Glutamatergic neuron (in vitro differentiated cells): ENCODE data around the gene B4GALNT4. TPM values are rescaled to one million over a fixed set of nuclear protein-coding genes. Genes with fewer than 3 reads are reported as not detected.

Experiments used
- DNase-seq: peaks from one replicate; pipeline ENCODE4 v3.0.0; 2022
- H3K27ac Mint-ChIP-seq: one replicate; pipeline ENCODE4 v1.8.0; 2020; ENCODE audit warnings: mild to moderate bottlenecking, mixed read lengths, inconsistent platforms; ENCODE audit not compliant: unreplicated experiment
- H3K27me3 Mint-ChIP-seq: one replicate; pipeline ENCODE4 v1.8.0; 2020; ENCODE audit warnings: mild to moderate bottlenecking, moderate library complexity, mixed read lengths, inconsistent platforms; ENCODE audit not compliant: unreplicated experiment
- H3K36me3 Mint-ChIP-seq: one replicate; pipeline ENCODE4 v1.8.0; 2020; ENCODE audit warnings: mild to moderate bottlenecking, mixed read lengths, inconsistent platforms; ENCODE audit not compliant: unreplicated experiment
- H3K4me1 Mint-ChIP-seq: one replicate; pipeline ENCODE4 v1.8.0; 2020; ENCODE audit warnings: mild to moderate bottlenecking, low read depth, mixed read lengths, inconsistent platforms; ENCODE audit not compliant: unreplicated experiment
- H3K4me3 Mint-ChIP-seq: one replicate; pipeline ENCODE4 v1.8.0; 2020; ENCODE audit warnings: mild to moderate bottlenecking, mixed read lengths, inconsistent platforms; ENCODE audit not compliant: unreplicated experiment
- H3K9me3 Mint-ChIP-seq: one replicate; pipeline ENCODE4 v1.8.0; 2020; ENCODE audit warnings: mild to moderate bottlenecking, moderate library complexity, mixed read lengths, inconsistent platforms; ENCODE audit not compliant: unreplicated experiment
- total RNA-seq: library from RNA; stranded (reverse); fragmentation: NEBNext Ultra II Directional; extraction: Animal tissue kit (Norgen Biotek cat#: 25700); gene quantifications from one replicate; pipeline ENCODE4 v1.2.1, GENCODE V29; 2021; ENCODE audit not compliant: unreplicated experiment
- TF ChIP-seq, protein P1 (sequence below): fragments of 200-600 bp; sonication (generic); IDR thresholded peaks from one replicate; pipeline ENCODE4 v1.5.0; 2021; ENCODE audit not compliant: partially characterized antibody, unreplicated experiment

The B4GALNT4 gene
- total RNA-seq, 1 donor from 2014 or later = 418 TPM

DNA sequence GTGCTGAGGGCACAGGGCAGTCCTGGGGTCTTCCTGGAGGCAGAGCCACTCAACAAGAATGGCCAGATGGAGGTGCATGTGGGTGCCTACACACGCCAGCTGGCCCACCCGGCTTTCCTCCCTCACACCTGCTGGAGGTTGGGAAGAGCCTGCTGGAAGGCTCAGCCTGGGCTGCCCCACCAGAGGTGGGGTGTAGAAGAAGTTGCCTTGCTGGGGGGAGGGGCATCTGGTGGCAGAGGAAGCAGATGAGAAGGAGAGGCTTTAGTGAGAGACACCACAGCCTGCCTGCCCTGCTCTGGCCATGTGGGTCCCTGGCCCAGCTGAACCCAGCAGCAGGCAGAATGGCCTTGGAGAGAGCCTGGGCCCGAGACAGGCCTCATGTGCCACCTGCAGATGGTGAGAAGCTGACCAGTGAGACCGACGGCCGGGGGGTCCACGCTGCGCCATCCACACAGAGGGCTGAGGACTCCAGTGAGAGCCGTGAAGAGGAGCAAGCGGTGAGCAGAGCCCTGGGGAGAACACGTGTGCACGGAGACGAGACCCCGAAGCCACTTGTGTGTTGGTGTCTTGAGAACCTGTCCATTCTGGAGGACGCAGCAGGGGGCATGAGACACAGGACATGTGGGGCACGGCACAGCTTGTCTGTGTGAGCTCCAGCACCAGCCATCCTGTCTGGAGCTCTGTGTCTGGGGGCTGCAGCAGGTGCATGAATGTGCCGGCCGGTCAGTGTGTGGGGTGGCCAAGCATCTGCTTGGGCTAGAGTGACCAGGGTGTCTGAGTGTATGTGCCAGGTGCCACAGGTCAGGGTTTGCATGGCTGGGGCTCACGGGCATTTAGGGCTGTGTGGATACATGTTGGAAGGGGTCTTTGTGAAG, 2.7 kb downstream of the B4GALNT4 start:
- H3K27me3 Mint-ChIP-seq = peaks cover 32% of the 10 kb centered on the region
- peak; percentile 35 for DNase-seq
- peak overlapping the region; percentile 84 for H3K4me3 Mint-ChIP-seq
- peaks cover 12% of the 10 kb centered on the region for H3K4me1 Mint-ChIP-seq
- TF ChIP-seq, protein P1, sequence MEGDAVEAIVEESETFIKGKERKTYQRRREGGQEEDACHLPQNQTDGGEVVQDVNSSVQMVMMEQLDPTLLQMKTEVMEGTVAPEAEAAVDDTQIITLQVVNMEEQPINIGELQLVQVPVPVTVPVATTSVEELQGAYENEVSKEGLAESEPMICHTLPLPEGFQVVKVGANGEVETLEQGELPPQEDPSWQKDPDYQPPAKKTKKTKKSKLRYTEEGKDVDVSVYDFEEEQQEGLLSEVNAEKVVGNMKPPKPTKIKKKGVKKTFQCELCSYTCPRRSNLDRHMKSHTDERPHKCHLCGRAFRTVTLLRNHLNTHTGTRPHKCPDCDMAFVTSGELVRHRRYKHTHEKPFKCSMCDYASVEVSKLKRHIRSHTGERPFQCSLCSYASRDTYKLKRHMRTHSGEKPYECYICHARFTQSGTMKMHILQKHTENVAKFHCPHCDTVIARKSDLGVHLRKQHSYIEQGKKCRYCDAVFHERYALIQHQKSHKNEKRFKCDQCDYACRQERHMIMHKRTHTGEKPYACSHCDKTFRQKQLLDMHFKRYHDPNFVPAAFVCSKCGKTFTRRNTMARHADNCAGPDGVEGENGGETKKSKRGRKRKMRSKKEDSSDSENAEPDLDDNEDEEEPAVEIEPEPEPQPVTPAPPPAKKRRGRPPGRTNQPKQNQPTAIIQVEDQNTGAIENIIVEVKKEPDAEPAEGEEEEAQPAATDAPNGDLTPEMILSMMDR = no peak
- no peaks in the 10 kb centered on the region for H3K36me3 Mint-ChIP-seq
- H3K27ac Mint-ChIP-seq = peak overlapping the region; percentile 88
- H3K9me3 Mint-ChIP-seq = peaks cover 23% of the 10 kb centered on the region

DNA sequence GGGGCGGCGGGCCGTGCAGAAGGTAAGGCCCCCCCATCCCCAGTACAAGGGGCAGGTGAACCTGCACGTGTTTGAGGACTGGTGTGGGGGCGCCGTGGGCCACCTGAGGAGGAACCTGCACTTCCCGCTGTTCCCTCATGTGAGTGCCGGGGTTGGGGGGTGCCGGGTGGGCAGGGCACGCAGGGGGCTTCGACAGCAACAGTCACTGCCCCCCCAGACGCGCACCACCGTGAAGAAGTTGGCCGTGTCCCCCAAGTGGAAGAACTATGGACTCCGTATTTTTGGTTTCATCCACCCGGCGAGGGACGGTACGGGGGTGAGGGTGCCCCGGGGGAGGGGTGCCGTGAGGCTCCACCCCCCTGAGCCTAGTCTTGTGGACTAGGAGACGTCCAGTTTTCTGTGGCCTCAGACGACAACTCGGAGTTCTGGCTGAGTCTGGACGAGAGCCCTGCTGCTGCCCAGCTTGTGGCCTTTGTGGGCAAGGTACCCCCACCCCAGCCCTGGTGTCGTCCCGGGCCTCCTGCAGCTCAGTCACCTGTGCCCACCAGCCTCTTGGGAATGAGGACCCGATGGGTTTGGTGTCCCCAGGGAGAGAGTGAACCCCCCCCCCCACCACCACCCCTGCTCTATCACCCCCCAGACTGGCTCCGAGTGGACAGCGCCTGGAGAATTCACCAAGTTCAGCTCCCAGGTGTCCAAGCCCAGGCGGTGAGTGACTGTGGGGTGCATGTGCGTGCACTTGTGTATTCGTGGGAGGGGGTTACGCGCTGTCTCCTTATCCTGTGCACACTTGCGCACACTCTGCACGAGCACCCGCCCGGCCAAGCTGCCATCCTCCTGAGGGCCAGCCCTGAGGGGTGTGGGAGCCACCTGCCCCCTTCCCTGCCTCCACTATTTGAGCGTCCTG, 3.8 kb downstream of the B4GALNT4 start:
- TF ChIP-seq, protein P1 = no peak
- DNase-seq = no peak
- Mint-ChIP-seq H3K4me1 (peaks cover 9% of the 10 kb centered on the region), H3K36me3 (peaks cover 4% of the 10 kb centered on the region), H3K4me3 (no peak overlapping the region), H3K27ac (no peak overlapping the region), H3K9me3 (peaks cover 19% of the 10 kb centered on the region), H3K27me3 (peaks cover 26% of the 10 kb centered on the region)

DNA sequence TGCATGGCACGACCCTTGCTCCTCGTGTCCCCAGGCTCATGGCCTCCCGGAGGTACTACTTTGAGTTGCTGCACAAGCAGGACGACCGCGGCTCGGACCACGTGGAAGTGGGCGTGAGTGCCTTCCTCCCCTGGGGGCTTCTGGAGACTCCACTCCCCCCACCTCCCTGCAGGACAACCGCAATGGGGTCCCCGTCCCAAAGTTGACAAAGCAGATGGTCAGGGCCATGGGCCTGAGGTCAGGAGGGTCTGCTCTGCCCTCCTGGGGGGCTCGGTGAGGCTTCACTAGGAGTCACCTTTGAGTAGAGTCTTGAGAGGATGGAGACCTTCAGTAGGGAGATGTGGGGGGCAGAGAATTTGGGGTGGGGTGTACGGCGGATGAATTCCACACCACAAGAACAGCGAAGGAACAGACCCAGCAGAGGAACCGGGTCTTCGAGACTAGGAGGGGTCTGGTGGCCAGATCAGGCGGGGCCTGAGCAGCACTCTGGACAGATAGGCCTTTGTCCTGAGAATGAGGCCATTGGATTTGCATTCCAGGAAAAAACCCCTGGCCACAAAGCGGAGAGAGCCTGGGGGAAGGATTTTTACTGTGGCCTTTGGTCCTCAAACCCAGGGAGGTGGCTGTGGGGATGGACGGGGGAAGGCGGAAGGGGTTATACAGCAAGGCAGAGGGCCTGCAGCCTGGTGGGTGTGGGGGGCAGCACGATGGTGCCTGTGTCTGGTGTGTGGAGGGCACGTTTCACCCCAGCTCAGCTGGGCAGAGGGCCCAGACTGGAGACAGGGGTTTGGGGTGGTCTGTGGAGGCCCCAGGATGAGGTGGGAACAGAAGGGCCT, 4.6 kb downstream of the B4GALNT4 start:
- peaks cover 13% of the 10 kb centered on the region for H3K36me3 Mint-ChIP-seq
- DNase-seq = peak; percentile 9
- TF ChIP-seq, protein P1 = no peak
- H3K27me3 Mint-ChIP-seq = peaks cover 32% of the 10 kb centered on the region
- no peak overlapping the region for H3K27ac Mint-ChIP-seq
- H3K4me3 Mint-ChIP-seq = no peak overlapping the region
- peaks cover 9% of the 10 kb centered on the region for H3K4me1 Mint-ChIP-seq
- H3K9me3 Mint-ChIP-seq = peaks cover 24% of the 10 kb centered on the region

DNA sequence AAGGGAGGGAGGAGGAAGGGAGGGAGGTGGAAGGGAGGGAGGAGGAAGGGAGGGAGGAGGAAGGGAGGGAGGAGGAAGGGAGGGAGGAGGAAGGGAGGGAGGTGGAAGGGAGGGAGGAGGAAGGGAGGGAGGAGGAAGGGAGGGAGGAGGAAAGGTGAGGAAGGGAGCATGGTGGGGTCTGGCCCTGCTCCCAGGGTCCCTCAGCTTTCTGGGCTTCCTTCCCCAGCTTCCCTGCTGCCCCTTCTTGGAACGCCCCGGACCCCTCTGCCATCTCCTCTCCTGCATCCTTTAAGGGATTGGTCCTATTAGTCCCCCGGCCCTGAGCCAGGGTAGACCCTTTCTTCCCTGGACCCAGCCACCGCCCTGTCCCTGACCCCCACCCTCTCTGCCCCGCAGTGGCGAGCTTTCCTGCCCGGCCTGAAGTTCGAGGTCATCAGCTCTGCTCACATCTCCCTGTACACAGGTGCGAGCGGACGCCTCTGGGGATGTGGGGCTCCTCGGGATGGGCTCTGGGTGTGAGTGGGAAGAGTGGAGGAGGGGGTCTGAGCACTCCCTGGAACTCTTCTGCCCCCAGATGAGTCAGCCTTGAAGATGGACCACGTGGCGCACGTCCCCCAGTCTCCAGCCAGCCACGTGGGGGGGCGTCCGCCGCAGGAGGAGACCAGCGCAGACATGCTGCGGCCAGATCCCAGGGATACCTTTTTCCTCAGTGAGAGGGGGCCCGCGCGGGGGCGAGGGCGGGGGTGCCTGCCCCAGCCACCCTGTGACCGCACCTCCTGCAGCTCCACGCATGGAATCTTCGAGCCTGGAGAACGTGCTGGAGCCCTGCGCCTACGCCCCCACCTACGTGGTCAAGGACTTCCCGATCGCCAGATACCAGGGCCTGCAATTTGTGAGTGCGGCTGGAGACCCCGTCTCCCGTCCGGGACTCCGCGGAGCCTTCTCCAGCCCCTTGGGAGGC, 6.0 kb downstream of the B4GALNT4 start:
- H3K36me3 Mint-ChIP-seq = peaks cover 13% of the 10 kb centered on the region
- no peak overlapping the region for H3K4me3 Mint-ChIP-seq
- H3K27me3 Mint-ChIP-seq = peaks cover 29% of the 10 kb centered on the region
- TF ChIP-seq, protein P1 = no peak
- H3K4me1 Mint-ChIP-seq = peaks cover 8% of the 10 kb centered on the region
- no peak overlapping the region for H3K27ac Mint-ChIP-seq
- DNase-seq = peak; percentile 19
- H3K9me3 Mint-ChIP-seq = peaks cover 22% of the 10 kb centered on the region
